Tibial nerve (tissue), 4 donors: ENCODE results near the gene C11orf87. TPM values are rescaled to one million over a fixed set of nuclear protein-coding genes. Genes with fewer than 3 reads are reported as not detected.

Source experiments
- DNase-seq, 2 donors: peaks; one replicate each; pipeline ENCODE4 v3.0.0-alpha.2; 2019; ENCODE audit warnings: low spot score in 2 of 2
- H3K27ac ChIP-seq, 4 donors: fragments of 200-600 bp; sonication (generic) in 3 of 4; one replicate each; pipeline ENCODE4 v1.5.1; 2017 to 2019; ENCODE audit warnings: mild to moderate bottlenecking in 1 of 4
- H3K27me3 ChIP-seq, 2 donors: fragments of 200-600 bp; sonication (generic) in 1 of 2; one replicate each; pipeline versions ENCODE4 v1.5.1 to v1.6.0; 2017 to 2019
- H3K36me3 ChIP-seq, 3 donors: fragments of 200-600 bp; sonication (generic); one replicate each; pipeline ENCODE4 v1.5.1; 2018 to 2019
- H3K4me1 ChIP-seq, 4 donors: fragments of 200-600 bp; sonication (generic) in 3 of 4; one replicate each; pipeline ENCODE4 v1.5.1; 2017 to 2019
- H3K4me3 ChIP-seq, 4 donors: fragments of 200-600 bp; sonication (generic) in 3 of 4; one replicate each; pipeline ENCODE4 v1.5.1; 2017 to 2019; ENCODE audit warnings: mild to moderate bottlenecking in 1 of 4, moderate library complexity in 1 of 4
- H3K9me3 ChIP-seq, 4 donors: fragments of 200-600 bp; sonication (generic) in 3 of 4; one replicate each; pipeline ENCODE4 v1.5.1; 2017 to 2019
- EP300 ChIP-seq, 2 donors: sonication (generic); formaldehyde crosslinking; IDR thresholded peaks; one replicate each; pipeline ENCODE4 v1.6.1; 2017; ENCODE audit warnings: antibody characterized with exemption in 2 of 2, mild to moderate bottlenecking in 1 of 2
- POLR2A ChIP-seq, 2 donors: fragments of 450-650 bp; IDR thresholded peaks; one replicate each; pipeline ENCODE4 v1.6.1; 2017; ENCODE audit warnings: antibody characterized with exemption in 2 of 2, mild to moderate bottlenecking in 2 of 2, moderate library complexity in 2 of 2
- WGBS, 2 donors: methylation state at CpG; one replicate each; pipeline ENCODE4 v1.1.5; 2018; 5-methylcytosine and 5-hydroxymethylcytosine counted together
- total RNA-seq, 4 donors: library from RNA; depleted of rRNA; stranded (reverse); fragments of >200 nt; gene quantifications; one replicate each; pipeline ENCODE4 v1.1.0, GENCODE V29; 2016
- TF ChIP-seq, protein P1 (sequence below), 5 experiments: fragments of 200-600 bp in 3 of 5; fragments of 450-650 bp in 2 of 5; sonication (generic) in 3 of 5; IDR thresholded peaks; one replicate each; pipeline ENCODE4 v1.5.1; 2016 to 2019; ENCODE audit warnings: antibody characterized with exemption in 5 of 5, mild to moderate bottlenecking in 3 of 5, moderate library complexity in 2 of 5

C11orf87 gene
- under 1 TPM in 2 of 4 donors, not detected in 2; 0.21 to 0.87 TPM for total RNA-seq

DNA sequence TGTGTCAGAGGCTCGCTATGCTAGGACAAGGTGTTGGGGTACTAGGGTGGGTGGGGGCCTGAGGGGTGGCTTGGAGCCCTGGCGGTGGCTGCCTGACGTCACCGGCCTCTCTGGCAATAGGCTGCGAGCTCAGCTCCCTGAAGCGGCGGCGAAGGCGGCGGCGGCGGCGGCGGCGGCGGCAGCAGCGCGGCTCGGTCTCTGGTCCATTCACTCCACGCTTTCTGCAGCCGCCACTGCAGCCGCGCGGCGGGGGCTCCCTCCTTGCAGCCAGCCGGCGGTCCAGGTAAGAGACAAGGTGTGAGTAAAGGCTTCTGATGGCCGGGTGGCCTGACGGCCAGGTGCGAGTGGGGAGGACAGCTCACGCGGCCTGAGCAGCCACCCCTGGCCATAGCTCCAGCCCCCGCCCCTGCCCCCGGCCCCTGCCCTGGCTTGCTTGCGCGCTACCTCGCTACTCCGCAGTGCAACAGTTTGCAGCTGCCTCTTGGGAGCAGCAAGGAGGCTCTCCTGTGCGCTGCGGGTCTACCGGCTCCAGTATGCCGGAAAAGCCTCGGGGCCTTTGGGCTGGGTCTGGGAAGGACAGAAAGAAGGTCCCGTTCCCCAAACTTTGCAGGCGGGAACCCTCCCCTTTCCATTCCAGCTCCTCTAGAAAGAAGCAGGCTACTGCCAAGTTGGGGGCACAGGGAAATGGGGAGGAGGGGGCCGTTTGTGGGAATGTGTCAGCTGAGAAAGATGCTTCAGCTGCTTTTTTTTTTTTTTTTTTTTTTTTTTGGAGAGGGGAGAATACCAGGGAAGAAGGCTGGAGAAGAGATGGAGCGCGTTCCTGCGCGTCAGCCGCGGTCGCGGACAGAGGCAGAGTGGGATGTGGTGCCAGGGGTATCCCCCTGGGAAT, at the start of gene C11orf87:
Gene C11orf87, plus strand, starts transcription at position 210 of the 889 bp plus-strand sequence. CDS start 1,444 bp downstream, outside the sequence.
- peak within 1 kb of the TSS in 1 of 4 donors; percentile 37 for H3K4me3 ChIP-seq
- no peaks in the 10 kb centered on the region for H3K9me3 ChIP-seq
- no peak for DNase-seq
- no peak for TF ChIP-seq EP300 (IDR thresholded peaks at IDR 0.05)
- TF ChIP-seq, protein P1, sequence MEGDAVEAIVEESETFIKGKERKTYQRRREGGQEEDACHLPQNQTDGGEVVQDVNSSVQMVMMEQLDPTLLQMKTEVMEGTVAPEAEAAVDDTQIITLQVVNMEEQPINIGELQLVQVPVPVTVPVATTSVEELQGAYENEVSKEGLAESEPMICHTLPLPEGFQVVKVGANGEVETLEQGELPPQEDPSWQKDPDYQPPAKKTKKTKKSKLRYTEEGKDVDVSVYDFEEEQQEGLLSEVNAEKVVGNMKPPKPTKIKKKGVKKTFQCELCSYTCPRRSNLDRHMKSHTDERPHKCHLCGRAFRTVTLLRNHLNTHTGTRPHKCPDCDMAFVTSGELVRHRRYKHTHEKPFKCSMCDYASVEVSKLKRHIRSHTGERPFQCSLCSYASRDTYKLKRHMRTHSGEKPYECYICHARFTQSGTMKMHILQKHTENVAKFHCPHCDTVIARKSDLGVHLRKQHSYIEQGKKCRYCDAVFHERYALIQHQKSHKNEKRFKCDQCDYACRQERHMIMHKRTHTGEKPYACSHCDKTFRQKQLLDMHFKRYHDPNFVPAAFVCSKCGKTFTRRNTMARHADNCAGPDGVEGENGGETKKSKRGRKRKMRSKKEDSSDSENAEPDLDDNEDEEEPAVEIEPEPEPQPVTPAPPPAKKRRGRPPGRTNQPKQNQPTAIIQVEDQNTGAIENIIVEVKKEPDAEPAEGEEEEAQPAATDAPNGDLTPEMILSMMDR (IDR thresholded peaks at IDR 0.05) = no peak
- TF ChIP-seq POLR2A (IDR thresholded peaks at IDR 0.05) = no peak
- 1 to 2% methylated on average over 37 to 42 of the region's 54 CpGs for WGBS, 2 donors
- H3K27ac ChIP-seq = no peak within 1 kb of the TSS
- peaks cover 0 to 24% (median 0%) of the 10 kb centered on the region in 4 donors for H3K4me1 ChIP-seq
- H3K27me3 ChIP-seq = peaks cover 0 to 34% of the 10 kb centered on the region in 2 donors
- no peaks in the 10 kb centered on the region for H3K36me3 ChIP-seq

DNA sequence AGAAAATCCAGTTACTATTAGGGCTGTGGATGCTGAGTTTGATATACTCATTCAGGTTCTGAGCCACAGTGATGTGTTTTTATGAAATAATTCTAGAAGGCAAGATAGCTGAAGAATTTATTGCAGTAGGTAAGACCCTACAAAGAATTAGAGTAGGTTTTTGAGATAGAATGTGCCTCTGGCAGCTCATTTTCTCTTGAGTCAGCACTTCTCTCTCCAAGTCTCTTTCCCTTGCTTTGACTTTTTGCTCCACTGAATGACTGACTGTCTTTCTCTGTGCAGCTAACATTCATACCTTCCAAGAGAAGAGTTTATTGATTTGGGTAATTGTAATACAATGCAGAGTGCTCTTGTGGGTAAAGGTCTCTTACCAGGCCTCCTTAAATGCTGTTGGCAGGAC, 48.0 kb upstream of the C11orf87 start:
- no peaks in the 10 kb centered on the region for H3K9me3 ChIP-seq
- no peak for DNase-seq
- no peak overlapping the region for H3K27ac ChIP-seq
- TF ChIP-seq, protein P1 (IDR thresholded peaks at IDR 0.05) = no peak
- TF ChIP-seq POLR2A (IDR thresholded peaks at IDR 0.05) (no peak), EP300 (IDR thresholded peaks at IDR 0.05) (no peak)
- no peaks in the 10 kb centered on the region for H3K27me3 ChIP-seq
- H3K4me3 ChIP-seq = no peak overlapping the region
- no peaks in the 10 kb centered on the region for H3K36me3 ChIP-seq
- H3K4me1 ChIP-seq = peaks cover 0 to 16% (median 0%) of the 10 kb centered on the region in 4 donors

DNA sequence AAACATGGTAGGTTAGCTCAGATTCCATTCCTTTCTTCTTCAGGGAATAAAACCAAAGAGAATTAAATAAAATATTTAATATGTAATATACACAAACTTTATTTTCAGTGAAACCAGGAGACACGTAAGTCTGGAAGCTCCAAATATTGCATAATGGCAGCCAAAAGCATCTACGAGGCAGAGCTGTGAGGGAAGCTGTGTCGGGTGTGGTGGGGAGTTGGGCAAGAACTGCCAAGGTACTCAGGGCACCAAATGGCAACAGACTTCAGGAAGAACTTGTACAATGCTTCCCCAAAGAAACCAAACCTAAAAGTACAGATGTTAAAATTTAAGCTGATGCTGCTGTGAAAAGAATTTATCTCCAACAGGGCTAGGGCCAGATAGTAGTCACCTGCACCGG, 47.5 kb upstream of the C11orf87 start:
- no peak overlapping the region for H3K27ac ChIP-seq
- TF ChIP-seq, protein P1 (IDR thresholded peaks at IDR 0.05) = no peak
- TF ChIP-seq EP300 (IDR thresholded peaks at IDR 0.05) = no peak
- no peaks in the 10 kb centered on the region for H3K27me3 ChIP-seq
- DNase-seq = no peak
- peaks cover 0 to 16% (median 0%) of the 10 kb centered on the region in 4 donors for H3K4me1 ChIP-seq
- 71 to 74% methylated on average over 4 of the region's 4 CpGs for WGBS, 2 donors
- H3K36me3 ChIP-seq = no peaks in the 10 kb centered on the region
- no peak overlapping the region for H3K4me3 ChIP-seq
- no peaks in the 10 kb centered on the region for H3K9me3 ChIP-seq

DNA sequence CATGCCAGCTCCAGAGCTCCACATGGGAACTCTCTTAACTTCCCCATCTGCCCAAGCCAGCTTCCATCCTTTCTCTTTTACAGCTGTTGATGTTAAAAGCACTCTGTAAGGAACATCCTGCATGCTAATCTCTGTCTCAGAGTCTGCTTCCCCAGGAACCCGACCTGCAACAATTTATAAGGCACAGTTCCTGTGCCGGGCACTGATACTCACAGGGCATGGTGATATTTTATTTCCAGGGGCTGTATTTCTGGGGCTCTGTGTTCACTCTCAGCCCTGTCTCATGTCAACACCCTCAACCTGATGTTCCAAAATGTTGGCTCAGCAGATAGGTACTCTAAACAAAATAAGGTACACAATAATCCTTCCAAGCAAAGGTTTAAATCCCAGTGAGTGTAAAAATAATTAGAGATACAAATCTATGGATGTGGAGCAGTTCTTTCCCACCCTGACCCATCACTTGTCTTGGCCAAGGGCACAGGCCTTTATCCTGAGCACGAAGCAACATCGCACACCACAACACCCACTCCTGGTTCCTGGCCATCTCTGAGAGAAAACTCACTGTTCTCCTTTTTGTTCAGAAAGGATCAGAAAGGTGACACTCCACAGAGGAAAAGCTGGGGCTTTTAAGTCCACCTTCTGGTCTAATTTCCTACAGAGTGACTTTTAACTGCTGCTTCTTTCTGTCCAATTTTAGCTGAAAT, 44.8 kb upstream of the C11orf87 start:
- 53 to 66% methylated on average over 4 of the region's 4 CpGs for WGBS, 2 donors
- H3K27me3 ChIP-seq = no peaks in the 10 kb centered on the region
- no peak overlapping the region for H3K27ac ChIP-seq
- no peak for DNase-seq
- H3K4me3 ChIP-seq = no peak overlapping the region
- no peaks in the 10 kb centered on the region for H3K9me3 ChIP-seq
- no peak for TF ChIP-seq EP300 (IDR thresholded peaks at IDR 0.05)
- TF ChIP-seq, protein P1 (IDR thresholded peaks at IDR 0.05) = no peak
- TF ChIP-seq POLR2A (IDR thresholded peaks at IDR 0.05) = no peak
- no peaks in the 10 kb centered on the region for H3K36me3 ChIP-seq
- H3K4me1 ChIP-seq = peaks cover 0 to 16% (median 0%) of the 10 kb centered on the region in 4 donors

DNA sequence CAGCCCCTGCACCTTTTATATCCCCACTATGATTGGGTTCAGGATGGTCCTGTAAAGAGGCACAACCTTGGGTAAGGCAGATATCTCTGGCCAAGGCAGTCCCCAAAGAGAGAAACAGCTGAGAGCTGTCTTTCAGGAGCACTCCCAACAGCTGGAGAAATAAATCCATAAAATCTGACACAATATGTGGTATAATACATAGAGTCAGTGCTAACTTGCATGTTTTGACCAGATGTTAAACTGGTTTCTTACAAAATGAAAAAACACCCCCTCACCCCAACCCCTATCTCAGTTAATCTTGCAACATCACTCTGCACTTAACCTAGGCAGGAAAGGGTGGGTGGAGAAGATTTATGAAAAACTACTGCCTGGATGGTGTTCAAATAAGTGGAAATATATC, 44.0 kb upstream of the C11orf87 start:
- no peaks in the 10 kb centered on the region for H3K9me3 ChIP-seq
- no peak for DNase-seq
- no peaks in the 10 kb centered on the region for H3K27me3 ChIP-seq
- no peaks in the 10 kb centered on the region for H3K36me3 ChIP-seq
- H3K4me3 ChIP-seq = no peak overlapping the region
- peaks cover 0 to 16% (median 0%) of the 10 kb centered on the region in 4 donors for H3K4me1 ChIP-seq
- H3K27ac ChIP-seq = peak overlapping the region in 1 of 4 donors; percentile 20
- TF ChIP-seq EP300 (IDR thresholded peaks at IDR 0.05) (no peak), POLR2A (IDR thresholded peaks at IDR 0.05) (no peak)
- TF ChIP-seq, protein P1 (IDR thresholded peaks at IDR 0.05) = no peak
